Subcutaneous adipose tissue (tissue), 4 donors: Measurements from ENCODE around the gene NUSAP1. TPM values are rescaled to one million over a fixed set of nuclear protein-coding genes. Genes with fewer than 3 reads are reported as not detected.

ENCODE experiments used
- CTCF ChIP-seq: fragments of 450-650 bp; IDR thresholded peaks from one replicate; pipeline ENCODE4 v1.5.1; 2016; ENCODE audit warnings: low read depth, mild to moderate bottlenecking, control low read depth, antibody characterized with exemption, moderate library complexity
- total RNA-seq, 4 donors: library from RNA; depleted of rRNA; stranded (reverse); fragments of >200 nt; gene quantifications; one replicate each; pipeline ENCODE4 v1.1.0, GENCODE V29; 2016

NUSAP1 gene
- total RNA-seq, 4 donors from 2014 or later, result 2.6 to 12.6 (median 5.3) TPM

GRCh38 chr15:41337631-41338522 is 5.2 kb downstream of the NUSAP1 start:
- no peak for TF ChIP-seq CTCF

GRCh38 chr15:41340189-41340695 is 7.6 kb downstream of the NUSAP1 start:
- no peak for TF ChIP-seq CTCF

GRCh38 chr15:41341519-41341918 is 8.8 kb downstream of the NUSAP1 start:
- TF ChIP-seq CTCF, result no peak

DNA sequence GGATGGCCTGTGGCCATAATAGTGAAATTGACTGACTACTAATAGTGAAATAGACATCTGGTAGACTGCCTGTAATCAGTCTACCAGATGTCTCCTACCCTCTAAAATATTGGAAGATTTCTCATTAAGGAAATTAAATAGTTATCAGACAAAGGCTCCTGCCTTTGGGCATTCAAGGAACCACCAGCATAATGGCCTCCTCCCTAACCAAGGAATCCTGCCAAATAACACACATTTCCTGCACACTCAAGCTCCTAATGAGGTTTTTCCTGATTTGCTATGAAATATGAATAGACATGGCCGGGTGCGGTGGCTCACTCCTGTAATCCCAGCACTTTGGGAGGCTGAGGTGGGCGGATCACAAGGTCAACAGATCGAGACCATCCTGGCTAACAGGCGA is 14.6 kb downstream of the NUSAP1 start:
- no peak for TF ChIP-seq CTCF

DNA sequence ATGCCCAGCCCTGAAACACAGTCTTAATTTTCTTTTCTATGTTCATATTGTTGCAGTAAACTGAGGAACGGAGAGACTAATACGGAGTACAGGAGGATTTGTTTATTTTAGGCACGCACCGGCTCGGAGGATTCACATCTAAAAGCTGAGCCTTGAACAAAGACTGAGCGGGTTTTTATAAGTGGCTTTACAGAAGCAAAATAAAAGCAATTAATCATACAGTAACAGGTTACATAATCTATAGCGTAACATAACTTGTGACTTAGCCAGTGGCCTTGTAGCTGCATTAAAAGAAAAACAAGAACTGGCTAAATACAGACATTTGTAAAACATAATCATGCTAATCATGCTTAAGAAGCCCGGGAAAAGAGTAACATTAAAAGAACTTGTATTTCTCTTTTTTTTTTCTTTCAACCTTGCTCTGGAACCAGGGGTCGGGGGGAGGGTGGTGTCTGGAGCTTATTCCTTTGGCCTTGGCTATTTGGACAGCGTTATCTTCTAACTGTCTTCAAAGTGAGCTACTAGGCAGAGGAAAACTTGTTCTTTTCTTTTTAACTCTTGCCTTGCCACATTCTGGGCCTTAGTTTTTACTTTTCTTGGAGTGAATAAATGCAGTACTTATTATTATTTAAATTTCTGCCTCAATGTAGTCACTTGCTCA is 17.5 kb downstream of the NUSAP1 start:
- TF ChIP-seq CTCF, result no peak

DNA sequence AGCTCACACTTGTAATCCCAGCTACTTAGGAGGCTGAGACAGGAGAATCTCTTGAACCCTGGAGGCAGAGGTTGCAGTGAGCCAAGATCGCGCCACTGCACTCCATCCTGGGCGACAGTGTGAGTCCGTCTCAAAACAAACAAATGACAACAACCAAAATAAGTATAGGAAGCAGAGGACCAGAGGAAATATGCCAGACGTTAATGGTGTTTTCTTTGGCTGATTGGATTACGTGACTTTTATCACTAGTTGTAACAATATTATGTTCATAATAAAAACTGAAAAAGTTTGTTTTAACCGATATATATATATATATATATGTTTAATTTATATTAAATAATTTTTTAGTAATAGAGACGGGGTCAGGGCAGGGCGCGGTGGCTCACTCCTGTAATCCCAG is 21.7 kb downstream of the NUSAP1 start:
- no peak for TF ChIP-seq CTCF

- TF ChIP-seq CTCF, result no peak
Measured at GRCh38 chr15:41367418-41367817, 34.7 kb downstream of the NUSAP1 start.
